GM19351 (cell line): ENCODE results near the gene FOXK2.
"Not testable (repeated sequence)": the region's sequence is repeated elsewhere in the genome, so short reads cannot be mapped to it uniquely, and the experiment has no call there.

ENCODE experiments used
- ATAC-seq: cut with Tn5 transposase; IDR thresholded peaks from one replicate; pipeline ENCODE4 v1.9.1; 2021; ENCODE audit warnings: mild to moderate bottlenecking, moderate library complexity; ENCODE audit not compliant: unreplicated experiment

Gene FOXK2

DNA sequence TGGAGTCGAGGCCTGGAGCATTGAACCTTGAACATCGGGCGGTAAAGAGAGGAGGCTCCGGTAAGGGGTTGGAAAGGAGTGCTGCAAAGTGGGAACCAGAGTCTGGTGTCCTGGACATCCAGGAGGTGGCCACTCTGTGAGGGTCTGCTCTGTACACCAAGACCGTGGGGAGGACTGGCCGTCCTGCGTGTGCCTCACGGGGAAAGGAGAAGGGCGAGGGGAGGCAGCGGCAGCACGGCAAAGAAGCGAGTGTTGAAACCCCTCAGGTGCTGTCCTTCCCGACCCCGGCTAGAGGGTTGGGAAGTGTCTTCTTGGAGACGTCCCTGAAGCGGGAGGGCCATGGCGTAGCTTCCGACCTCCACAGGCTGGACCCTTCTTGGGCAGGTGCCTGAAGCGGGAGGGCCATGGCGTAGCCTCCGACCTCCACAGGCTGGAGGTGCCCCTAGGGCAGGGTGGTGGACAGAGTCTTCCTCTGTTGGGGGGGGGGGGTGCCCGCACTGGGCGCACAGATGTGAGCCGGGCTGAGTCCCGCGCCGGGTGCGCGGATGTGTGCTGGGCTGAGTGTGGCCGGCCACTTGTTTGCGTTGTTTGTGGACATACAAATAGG, 42.0 kb downstream of the FOXK2 start:
- ATAC-seq = no peak

GRCh38 chr17:82562718-82563220, 43.2 kb downstream of the FOXK2 start:
- not testable (repeated sequence) for ATAC-seq

DNA sequence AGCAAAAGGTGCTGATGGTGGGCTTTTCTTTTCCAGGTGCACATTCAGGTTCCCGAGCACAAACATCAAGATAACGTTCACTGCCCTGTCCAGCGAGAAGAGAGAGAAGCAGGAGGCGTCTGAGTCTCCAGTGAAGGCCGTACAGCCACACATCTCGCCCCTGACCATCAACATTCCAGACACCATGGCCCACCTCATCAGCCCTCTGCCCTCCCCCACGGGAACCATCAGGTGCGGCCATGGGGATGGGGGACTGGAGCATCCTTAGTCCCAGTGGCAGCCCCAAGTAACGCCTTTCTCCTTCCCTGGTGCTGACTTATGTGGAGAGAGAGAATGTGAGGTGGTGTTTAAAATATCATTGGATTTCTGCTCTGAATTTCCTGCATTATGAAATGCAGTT, 43.8 kb downstream of the FOXK2 start:
- ATAC-seq = no peak

DNA sequence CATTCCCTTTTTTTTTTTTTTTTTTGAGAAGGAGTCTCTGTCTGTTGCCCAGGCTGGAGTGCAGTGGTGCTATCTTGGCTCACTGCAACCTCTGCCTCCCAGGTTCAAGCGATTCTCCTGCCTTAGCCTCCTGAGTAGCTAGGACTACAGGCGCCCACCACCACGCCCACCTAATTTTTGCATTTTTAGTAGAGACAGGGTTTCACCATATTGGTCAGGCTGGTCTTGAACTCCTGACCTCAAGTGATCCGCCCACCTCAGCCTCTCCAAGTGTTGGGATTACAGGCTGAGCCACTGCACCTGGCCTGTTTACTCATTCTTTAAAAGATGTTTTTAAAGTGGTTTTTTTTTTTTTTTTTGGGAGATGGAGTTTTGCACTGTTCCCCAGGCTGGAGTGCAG, 44.2 kb downstream of the FOXK2 start:
- not testable (repeated sequence) for ATAC-seq

DNA sequence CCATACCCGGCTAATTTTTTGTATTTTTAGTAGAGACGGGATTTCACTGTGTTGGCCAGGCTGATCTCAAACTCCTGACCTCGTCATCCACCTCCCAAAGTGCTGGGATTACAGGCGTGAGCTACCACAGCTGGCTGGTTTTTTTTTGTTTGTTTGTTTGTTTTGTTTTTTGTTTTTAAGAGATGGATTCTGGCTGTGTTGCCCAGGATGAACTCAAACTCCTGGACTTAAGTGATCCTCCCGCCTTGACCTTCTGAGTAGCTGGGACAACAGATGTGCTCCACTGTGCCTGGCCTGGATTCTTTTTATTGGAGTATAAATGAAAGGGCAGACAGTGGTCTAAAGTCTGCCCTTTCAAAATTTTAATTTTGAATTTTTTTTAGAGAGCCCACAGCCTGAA, 44.7 kb downstream of the FOXK2 start:
- ATAC-seq = no peak

GRCh38 chr17:82565551-82565950, 46.0 kb downstream of the FOXK2 start:
- no peak for ATAC-seq

DNA sequence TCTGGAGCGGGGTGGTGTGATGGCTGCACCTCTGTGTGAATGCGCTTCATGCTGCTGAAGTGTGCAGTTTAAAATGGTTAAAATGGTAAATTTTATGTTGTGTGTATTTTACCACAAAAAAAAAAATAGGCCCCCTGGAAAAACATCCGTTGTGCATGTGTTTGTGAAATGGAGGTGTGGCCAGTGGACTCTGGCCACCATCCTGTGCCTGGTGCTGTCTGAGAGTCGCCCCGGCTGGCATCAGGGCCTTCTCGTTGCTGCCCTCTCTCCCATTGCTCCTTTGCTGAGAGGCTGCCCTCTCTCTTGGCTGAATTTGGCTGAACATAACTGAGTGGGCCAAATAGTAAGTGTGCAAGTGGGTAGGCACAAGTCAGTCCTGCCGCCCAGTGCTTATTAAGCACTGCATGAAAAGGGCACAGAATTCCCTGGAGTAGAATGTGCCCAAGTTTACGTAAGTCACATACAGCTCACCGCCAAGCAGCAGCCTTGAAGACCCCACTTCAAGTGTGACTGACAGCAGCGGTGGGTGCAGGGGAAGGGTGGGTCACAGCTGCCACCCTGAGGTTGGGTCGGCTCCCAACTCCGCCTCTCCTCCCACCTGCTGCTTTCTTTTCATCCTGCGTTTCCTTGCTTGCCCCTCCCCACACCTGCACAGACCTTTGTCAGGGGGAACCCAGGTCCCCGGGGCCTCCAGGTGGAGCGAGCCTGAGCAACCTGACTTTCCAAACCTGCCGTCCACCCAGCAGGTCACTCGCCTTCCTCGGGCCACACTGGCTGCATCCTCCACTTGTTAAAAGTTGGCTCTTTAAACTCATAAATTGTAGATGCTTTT, 46.8 kb downstream of the FOXK2 start:
- ATAC-seq = no peak

GRCh38 chr17:82567286-82567685, 47.8 kb downstream of the FOXK2 start:
- no peak for ATAC-seq

DNA sequence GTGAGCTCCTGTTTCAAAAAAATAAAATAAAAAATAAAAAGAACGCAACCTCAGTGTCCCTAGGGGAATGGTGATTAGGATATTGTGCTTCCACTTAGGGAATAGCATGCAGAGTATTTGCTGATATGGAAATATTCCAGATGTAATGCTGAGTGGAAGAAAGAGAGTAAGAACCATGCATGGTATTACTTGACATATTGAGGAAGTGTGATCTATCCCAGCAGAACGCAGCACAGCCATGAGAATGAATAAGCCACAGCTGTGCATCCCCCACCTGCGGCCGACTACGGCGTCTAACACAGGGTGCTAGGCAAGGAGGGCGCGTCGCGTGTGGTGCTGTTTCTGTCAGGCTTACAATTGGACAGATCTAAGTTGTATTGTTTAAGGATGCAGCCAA, 49.5 kb downstream of the FOXK2 start:
- no peak for ATAC-seq

- ATAC-seq = no peak
Observed at GRCh38 chr17:82569621-82570020, 50.1 kb downstream of the FOXK2 start.

- ATAC-seq = no peak
Observed at GRCh38 chr17:82570277-82570676, 50.7 kb downstream of the FOXK2 start.

DNA sequence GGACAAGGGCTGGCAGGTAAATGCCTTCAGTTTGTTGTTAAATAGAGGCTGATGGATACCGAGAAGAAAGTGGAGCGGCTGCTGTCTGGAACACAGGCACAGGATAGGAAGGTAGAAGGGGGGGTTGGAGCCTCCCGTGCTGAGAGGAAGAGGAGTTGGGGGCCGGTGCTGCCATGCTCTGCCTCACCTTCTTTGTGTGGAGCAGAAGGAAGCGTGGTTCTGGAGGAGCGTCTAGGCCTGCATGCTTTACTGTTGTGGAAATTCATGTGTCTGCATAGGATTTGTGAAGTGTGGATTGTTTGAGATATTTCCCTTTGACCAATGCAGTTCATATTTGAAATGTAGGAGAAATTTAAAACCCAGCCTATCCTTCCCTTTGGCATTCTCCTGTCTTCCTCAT, 52.3 kb downstream of the FOXK2 start:
- ATAC-seq = no peak

DNA sequence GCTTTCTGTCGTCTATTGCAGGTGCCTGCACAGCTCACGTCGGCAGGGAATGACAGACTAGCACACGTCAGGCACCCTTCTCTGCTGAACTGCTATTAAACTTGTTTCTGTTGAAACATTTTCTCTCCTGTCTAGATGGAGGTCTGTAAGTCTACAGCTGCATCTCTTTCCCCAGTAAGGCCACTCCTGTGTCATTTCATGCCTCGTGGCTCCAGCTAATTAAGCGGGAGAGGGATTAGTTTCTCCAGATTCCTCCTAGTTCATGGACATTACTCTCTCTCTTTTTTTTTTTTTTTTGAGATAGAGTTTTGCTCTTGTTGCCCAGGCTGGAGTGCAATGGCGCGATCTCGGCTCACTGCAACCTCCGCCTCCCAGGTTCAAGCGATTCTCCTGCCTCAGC, 54.5 kb downstream of the FOXK2 start:
- no peak for ATAC-seq

- ATAC-seq = not testable (repeated sequence)
Observed at GRCh38 chr17:82575581-82576221, 56.2 kb downstream of the FOXK2 start.

DNA sequence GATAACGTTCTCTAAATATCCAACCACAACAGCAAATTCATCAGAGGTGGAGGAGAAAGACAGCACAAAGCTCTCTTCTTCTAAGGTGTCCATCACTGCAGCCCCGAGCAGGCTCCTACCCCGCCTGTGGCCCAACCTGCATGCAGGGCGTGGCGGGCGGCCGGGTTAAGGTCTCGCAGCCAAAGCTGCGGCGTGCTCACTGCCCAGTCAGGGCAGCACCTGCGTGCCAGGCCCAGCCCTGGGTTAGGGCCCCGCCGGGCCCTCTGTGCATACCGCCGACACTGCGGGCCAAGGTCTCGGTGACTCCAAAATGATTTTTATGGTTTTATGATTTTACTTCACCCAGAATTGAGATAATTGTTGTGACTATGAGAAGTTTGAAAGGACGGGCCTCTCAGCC, 57.8 kb downstream of the FOXK2 start:
- ATAC-seq = no peak

- ATAC-seq = not testable (repeated sequence)
Observed at GRCh38 chr17:82579969-82580368, 60.4 kb downstream of the FOXK2 start.

DNA sequence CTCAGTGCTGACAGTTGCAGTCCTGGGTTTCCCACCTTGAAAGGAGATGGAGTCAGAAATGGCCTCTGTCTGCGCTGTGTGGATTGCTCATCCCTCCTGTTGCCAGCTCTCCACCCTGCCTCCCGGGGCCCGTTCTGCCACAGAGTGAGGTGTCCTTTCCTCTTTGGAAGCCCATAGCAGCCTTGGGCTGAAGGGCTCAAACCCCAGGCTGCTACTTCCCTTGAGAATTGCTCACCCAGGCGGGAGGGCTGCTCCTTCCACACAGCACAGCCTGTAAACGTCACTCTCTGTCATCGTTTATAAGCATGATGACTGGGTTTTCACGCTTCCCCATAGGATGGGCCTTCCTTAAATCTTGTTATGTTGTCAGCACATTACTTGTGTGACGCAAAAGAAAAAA, 62.7 kb downstream of the FOXK2 start:
- ATAC-seq = no peak

DNA sequence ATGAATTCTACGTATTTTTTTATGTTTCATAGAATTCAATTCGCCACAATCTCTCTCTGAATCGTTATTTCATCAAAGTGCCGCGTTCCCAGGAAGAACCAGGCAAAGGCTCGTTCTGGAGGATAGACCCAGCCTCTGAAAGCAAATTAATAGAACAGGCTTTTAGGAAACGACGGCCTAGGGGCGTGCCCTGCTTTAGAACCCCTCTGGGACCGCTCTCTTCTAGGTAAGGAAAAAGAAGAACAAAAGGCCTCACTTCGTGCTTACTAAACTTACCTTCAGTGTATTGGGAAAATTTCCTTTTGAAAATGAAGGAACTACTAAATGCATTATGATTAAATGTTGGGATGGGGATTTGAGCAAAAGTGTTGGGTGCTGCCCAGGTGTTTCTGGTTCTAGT, 63.2 kb downstream of the FOXK2 start:
- no peak for ATAC-seq

DNA sequence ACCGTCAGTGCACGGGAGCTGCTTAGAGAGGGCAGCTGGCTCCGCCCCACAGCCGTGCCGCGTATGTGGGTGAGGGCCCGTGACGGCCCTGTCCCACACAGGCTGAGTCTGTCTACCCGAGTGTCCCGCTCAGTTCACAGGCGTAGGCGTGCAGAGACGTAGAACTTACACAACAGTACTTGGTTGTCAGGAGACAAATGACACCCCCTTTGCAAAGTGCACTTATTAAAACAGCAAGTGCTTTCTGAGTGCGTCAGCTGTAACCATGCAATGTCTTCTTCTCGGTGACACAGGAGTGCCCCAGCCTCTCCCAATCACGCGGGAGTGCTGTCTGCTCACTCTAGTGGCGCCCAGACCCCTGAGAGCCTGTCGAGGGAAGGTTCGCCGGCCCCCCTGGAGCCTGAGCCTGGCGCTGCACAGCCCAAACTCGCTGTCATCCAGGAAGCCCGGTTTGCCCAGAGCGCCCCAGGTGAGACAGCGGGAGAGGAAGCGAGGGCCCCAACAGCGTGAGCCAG, 64.2 kb downstream of the FOXK2 start:
- no peak for ATAC-seq

DNA sequence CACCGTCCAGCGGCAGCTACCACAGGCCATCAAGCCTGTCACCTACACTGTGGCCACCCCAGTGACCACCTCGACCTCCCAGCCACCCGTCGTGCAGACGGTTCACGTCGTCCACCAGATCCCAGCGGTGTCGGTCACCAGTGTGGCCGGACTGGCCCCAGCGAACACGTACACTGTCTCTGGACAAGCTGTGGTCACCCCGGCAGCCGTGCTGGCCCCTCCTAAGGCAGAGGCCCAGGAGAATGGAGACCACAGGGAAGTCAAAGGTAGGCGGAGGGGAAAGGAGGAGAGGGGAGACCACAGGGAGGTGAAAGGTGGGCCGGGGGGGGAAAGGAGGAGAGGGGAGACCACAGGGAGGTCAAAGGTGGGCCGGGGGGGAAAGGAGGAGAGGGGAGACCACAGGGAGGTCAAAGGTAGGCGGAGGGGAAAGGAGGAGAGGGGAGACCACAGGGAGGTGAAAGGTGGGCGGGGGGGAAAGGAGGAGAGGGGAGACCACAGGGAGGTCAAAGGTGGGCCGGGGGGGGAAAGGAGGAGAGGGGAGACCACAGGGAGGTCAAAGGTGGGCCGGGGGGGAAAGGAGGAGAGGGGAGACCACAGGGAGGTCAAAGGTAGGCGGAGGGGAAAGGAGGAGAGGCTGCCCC, 66.5 kb downstream of the FOXK2 start:
- not testable (repeated sequence) for ATAC-seq

- ATAC-seq = no peak
Observed at GRCh38 chr17:82586576-82587233, 67.2 kb downstream of the FOXK2 start.
